Muscle of leg (tissue), 11 donors: Measurements from ENCODE around the gene GRM1. TPM values are rescaled to one million over a fixed set of nuclear protein-coding genes. Genes with fewer than 3 reads are reported as not detected.

ENCODE experiments used
- DNase-seq: peaks from one replicate; pipeline ENCODE4 v3.0.0; 2013
- H3K27ac ChIP-seq: one replicate; pipeline ENCODE4 v1.5.1; 2013; ENCODE audit warnings: mild to moderate bottlenecking, low read length, control low read depth
- H3K27me3 ChIP-seq: one replicate; pipeline ENCODE4 v1.6.1; 2013; ENCODE audit warnings: low read length; ENCODE audit not compliant: control insufficient read depth, insufficient read depth
- H3K36me3 ChIP-seq: one replicate; pipeline ENCODE4 v1.6.1; 2013; ENCODE audit warnings: low read length; ENCODE audit not compliant: control insufficient read depth, insufficient read depth
- H3K4me1 ChIP-seq: one replicate; pipeline ENCODE4 v1.6.1; 2013; ENCODE audit warnings: low read length; ENCODE audit not compliant: control insufficient read depth, insufficient read depth
- H3K4me3 ChIP-seq: one replicate; pipeline ENCODE4 v1.5.1; 2013; ENCODE audit warnings: low read length, control low read depth
- H3K9me3 ChIP-seq: replicated peaks from 2 replicates; pipeline ENCODE4 v1.6.1; 2013; ENCODE audit warnings: low read depth, low read length; ENCODE audit not compliant: control insufficient read depth
- WGBS: methylation state at CpG from one replicate; pipeline ENCODE4 v1.1.5; 2013; ENCODE audit warnings: missing lambda C conversion rate; ENCODE audit not compliant: insufficient coverage; 5-methylcytosine and 5-hydroxymethylcytosine counted together
- polyA plus RNA-seq, 8 donors: library from polyadenylated mRNA; unstranded; fragments of 120-200 nt; gene quantifications; one replicate each; pipeline versions ENCODE4 v1.2.1 to v1.2.3, GENCODE V29; 2013; ENCODE audit warnings: inconsistent platforms in 1 of 8, low replicate concordance in 1 of 8; ENCODE audit not compliant: insufficient read length in 8 of 8, insufficient read depth in 1 of 8
- total RNA-seq: library from RNA; stranded (reverse); fragments of 120-200 nt; gene quantifications from one replicate; pipeline ENCODE4 v1.2.4, GENCODE V29; 2013

The GRM1 gene
- total and polyA plus RNA-seq, 9 donors = 0.05 to 0.18 (median 0.09) TPM

- H3K36me3 ChIP-seq = no peaks in the 10 kb centered on the region
- no peaks in the 10 kb centered on the region for H3K4me1 ChIP-seq
- no peak overlapping the region for H3K27ac ChIP-seq
- no peaks in the 10 kb centered on the region for H3K9me3 ChIP-seq
- H3K4me3 ChIP-seq = no peak overlapping the region
- WGBS = no CpG with 5 or more reads among the region's 1 CpG
- no peaks in the 10 kb centered on the region for H3K27me3 ChIP-seq
- DNase-seq = peak; percentile 38
These were observed 276.2 kb downstream of the GRM1 start for GRCh38 chr6:146305092-146305491.

DNA sequence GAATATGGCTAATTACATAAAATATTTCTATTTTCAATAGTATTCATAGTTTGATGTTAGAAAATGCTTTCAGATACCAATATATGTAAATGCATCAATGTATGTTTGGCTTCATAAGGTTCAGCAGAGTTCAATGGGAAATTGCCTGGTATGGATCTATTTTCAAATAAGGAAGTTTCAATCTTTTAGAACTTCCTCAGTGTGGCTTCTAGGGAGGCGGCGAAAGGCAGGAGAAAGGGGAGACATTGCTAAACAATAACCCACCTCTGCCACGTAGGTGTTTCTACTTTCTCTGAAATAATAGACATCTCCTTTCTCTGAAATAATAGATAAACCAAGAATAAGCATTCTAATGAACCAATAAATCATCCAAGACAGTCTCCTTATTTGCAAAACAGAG, 277.1 kb downstream of the GRM1 start:
- Histone ChIP-seq H3K27ac (no peak overlapping the region), H3K27me3 (no peaks in the 10 kb centered on the region), H3K4me3 (no peak overlapping the region), H3K9me3 (no peaks in the 10 kb centered on the region), H3K4me1 (no peaks in the 10 kb centered on the region), H3K36me3 (no peaks in the 10 kb centered on the region)
- WGBS = no CpG with 5 or more reads among the region's 3 CpGs
- no peak for DNase-seq

DNA sequence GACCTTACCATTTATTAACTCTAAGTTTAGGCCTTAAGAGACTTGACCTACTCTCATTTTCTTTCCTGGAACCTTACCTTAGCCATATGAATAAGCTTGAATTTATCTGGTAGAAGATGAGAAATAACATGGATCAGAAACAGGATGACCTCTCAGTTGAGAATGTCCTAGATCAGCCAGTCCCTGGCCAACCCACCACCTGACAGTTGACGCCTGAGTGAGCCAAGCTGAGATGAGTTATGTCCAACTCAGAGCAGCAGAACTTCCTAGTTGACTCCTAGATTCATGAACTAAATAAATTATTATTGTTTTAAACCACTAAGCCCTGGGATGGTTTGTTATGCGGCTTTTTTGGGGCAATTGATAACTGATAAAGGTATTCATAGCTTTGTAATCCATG, 281.8 kb downstream of the GRM1 start:
- Histone ChIP-seq H3K27me3 (no peaks in the 10 kb centered on the region), H3K9me3 (no peaks in the 10 kb centered on the region), H3K36me3 (no peaks in the 10 kb centered on the region), H3K4me1 (no peaks in the 10 kb centered on the region), H3K4me3 (no peak overlapping the region), H3K27ac (no peak overlapping the region)
- no CpG with 5 or more reads among the region's 2 CpGs for WGBS
- DNase-seq = no peak

DNA sequence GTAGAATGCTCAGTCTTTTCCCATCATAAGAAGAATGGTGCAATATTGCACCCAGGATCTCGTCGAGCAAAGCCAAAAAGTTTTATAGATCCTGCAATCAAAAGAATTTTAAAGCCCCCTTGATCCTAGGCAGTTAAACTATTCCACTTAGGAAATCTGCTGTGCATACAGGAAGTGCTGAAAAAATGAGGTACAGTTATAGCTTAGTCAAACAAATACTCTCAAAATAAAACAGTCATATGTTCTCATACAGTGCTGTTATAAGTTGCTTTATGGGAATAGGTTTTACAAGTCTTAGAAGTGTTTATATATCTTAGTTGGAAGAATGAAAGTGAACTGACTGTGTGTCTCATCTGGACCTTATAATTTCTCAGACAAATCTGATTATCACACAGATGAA, 282.2 kb downstream of the GRM1 start:
- no peak overlapping the region for H3K4me3 ChIP-seq
- no CpG with 5 or more reads among the region's 2 CpGs for WGBS
- H3K36me3 ChIP-seq = no peaks in the 10 kb centered on the region
- H3K27me3 ChIP-seq = no peaks in the 10 kb centered on the region
- H3K4me1 ChIP-seq = no peaks in the 10 kb centered on the region
- no peak for DNase-seq
- H3K27ac ChIP-seq = no peak overlapping the region
- no peaks in the 10 kb centered on the region for H3K9me3 ChIP-seq

GRCh38 chr6:146312608-146313007, 283.7 kb downstream of the GRM1 start:
- WGBS = 80% methylated on average over 1 of the region's 2 CpGs
- no peak overlapping the region for H3K27ac ChIP-seq
- H3K4me3 ChIP-seq = no peak overlapping the region
- no peaks in the 10 kb centered on the region for H3K36me3 ChIP-seq
- peak; percentile 74 for DNase-seq
- H3K27me3 ChIP-seq = no peaks in the 10 kb centered on the region
- no peaks in the 10 kb centered on the region for H3K9me3 ChIP-seq
- H3K4me1 ChIP-seq = no peaks in the 10 kb centered on the region

GRCh38 chr6:146315381-146316174, 286.7 kb downstream of the GRM1 start:
- no peaks in the 10 kb centered on the region for H3K9me3 ChIP-seq
- DNase-seq = peak; percentile 37

DNA sequence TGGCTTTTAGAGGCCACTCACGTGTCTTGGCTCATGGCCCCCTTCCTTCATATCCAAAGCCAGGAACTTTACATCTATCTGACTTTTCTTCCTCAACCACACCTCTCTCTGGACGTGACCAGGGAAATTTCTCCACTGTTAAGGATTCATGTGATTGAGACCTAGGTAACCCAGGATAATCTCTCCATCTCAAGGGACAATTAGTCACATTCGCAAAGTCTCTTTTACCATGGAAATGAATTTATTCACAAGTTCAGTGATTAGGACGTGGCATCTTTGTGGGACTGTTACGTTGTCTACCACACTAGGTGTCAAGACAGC, 287.3 kb downstream of the GRM1 start:
- WGBS = 40% methylated on average over 3 of the region's 5 CpGs
- Histone ChIP-seq H3K4me3 (no peak overlapping the region), H3K36me3 (no peaks in the 10 kb centered on the region), H3K27me3 (no peaks in the 10 kb centered on the region), H3K4me1 (no peaks in the 10 kb centered on the region), H3K9me3 (no peaks in the 10 kb centered on the region), H3K27ac (no peak overlapping the region)
- DNase-seq = peak; percentile 22

More at GRCh38 chr6:146315381-146316174, 286.7 kb downstream of the GRM1 start:
- no peak overlapping the region for H3K27ac ChIP-seq
- H3K4me1 ChIP-seq = no peaks in the 10 kb centered on the region
- 50% methylated on average over 1 of the region's 4 CpGs for WGBS
- H3K4me3 ChIP-seq = no peak overlapping the region
- no peaks in the 10 kb centered on the region for H3K27me3 ChIP-seq
- H3K36me3 ChIP-seq = no peaks in the 10 kb centered on the region

DNA sequence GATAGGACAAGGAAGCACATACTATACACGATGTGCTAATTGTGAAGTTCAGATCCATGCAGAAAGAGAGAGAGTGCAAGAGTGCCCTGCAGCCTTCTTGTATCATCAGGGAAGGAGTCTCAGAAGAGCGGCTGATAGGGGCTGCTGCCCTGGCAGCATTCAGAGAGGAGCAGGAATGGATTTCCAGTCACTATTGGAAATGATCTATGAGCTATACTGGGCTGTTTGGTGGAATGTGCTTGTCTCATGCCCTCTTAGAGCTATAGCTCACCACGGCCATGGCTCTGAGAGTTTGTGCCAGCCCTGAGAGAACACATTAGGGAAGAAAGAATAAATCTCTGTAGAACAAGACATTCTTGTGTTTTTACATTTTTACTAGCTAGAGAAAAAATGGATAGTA, 302.2 kb downstream of the GRM1 start:
- H3K4me1 ChIP-seq = no peaks in the 10 kb centered on the region
- H3K9me3 ChIP-seq = no peaks in the 10 kb centered on the region
- no peak overlapping the region for H3K27ac ChIP-seq
- no peak for DNase-seq
- WGBS = 31% methylated on average over 2 of the region's 3 CpGs
- no peaks in the 10 kb centered on the region for H3K36me3 ChIP-seq
- no peaks in the 10 kb centered on the region for H3K27me3 ChIP-seq
- no peak overlapping the region for H3K4me3 ChIP-seq

DNA sequence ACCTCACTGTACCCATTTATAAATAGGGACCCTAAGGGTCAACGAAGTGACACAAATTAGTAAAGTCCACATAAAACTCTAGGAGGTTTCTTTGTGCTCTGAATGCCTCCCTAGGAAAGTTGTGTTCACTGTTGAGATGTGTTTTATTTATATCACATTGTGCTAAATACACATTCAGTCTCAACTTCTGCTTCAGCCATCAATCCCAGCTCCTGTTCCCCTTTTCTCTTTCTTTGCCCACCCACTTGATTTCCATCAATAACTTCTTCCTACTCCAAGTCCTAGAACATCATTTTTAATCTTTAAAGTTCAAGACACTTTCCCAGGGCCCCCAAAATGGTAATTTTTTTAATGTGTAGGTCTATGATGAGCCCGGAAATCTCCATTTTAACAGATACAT, 306.5 kb downstream of the GRM1 start:
- Histone ChIP-seq H3K27me3 (no peaks in the 10 kb centered on the region), H3K36me3 (no peaks in the 10 kb centered on the region), H3K27ac (no peak overlapping the region), H3K4me1 (peaks cover 4% of the 10 kb centered on the region), H3K9me3 (no peaks in the 10 kb centered on the region), H3K4me3 (no peak overlapping the region)
- WGBS = no CpG with 5 or more reads among the region's 2 CpGs
- DNase-seq = no peak

- H3K27me3 ChIP-seq = no peaks in the 10 kb centered on the region
- H3K4me1 ChIP-seq = peaks cover 4% of the 10 kb centered on the region
- WGBS = 55% methylated on average over 1 of the region's 3 CpGs
- H3K36me3 ChIP-seq = no peaks in the 10 kb centered on the region
- DNase-seq = peak; percentile 51
- no peaks in the 10 kb centered on the region for H3K9me3 ChIP-seq
- no peak overlapping the region for H3K27ac ChIP-seq
- no peak overlapping the region for H3K4me3 ChIP-seq
These were observed 307.3 kb downstream of the GRM1 start for GRCh38 chr6:146336191-146336590.

- peaks cover 4% of the 10 kb centered on the region for H3K4me1 ChIP-seq
- no peaks in the 10 kb centered on the region for H3K27me3 ChIP-seq
- H3K4me3 ChIP-seq = no peak overlapping the region
- peak; percentile 95 for DNase-seq
- no peaks in the 10 kb centered on the region for H3K36me3 ChIP-seq
- 17% methylated on average over 1 of the region's 4 CpGs for WGBS
- H3K27ac ChIP-seq = no peak overlapping the region
- H3K9me3 ChIP-seq = no peaks in the 10 kb centered on the region
These were observed 308.5 kb downstream of the GRM1 start for GRCh38 chr6:146337376-146337775.
